ENCODE results near the gene OR52N5.

OR52N5 gene

GRCh38 chr11:5783255-5783654, at the start of gene OR52N5:
OR52N5 (minus strand) TSS chr11:5783355; CDS start chr11:5778634, 4,721 bp downstream.
- in situ Hi-C loops (cut with MboI; ENCODE audit: low sequenced_read_pairs): no loop called here

GRCh38 chr11:5831196-5831829, 48.2 kb upstream of the OR52N5 start:
- in situ Hi-C loops (cut with MboI; ENCODE audit: low sequenced_read_pairs): no loop called here

- in situ Hi-C loops (cut with MboI; ENCODE audit: low sequenced_read_pairs): no loop called here
These were observed 35.2 kb upstream of the OR52N5 start for GRCh38 chr11:5818245-5818886.

GRCh38 chr11:5815534-5815933, 32.4 kb upstream of the OR52N5 start:
- in situ Hi-C loops (cut with MboI; ENCODE audit: low sequenced_read_pairs): no loop called here

- in situ Hi-C loops (cut with MboI; ENCODE audit: low sequenced_read_pairs): no loop called here
These were observed 27.0 kb upstream of the OR52N5 start for GRCh38 chr11:5809905-5810795.

- in situ Hi-C loops (cut with MboI; ENCODE audit: low sequenced_read_pairs): no loop called here
These were observed 26.0 kb upstream of the OR52N5 start for GRCh38 chr11:5809122-5809519.

- in situ Hi-C loops (cut with MboI; ENCODE audit: low sequenced_read_pairs): no loop called here
These were observed 25.5 kb upstream of the OR52N5 start, which contains the start of gene OR52N2 for GRCh38 chr11:5808500-5809121. OR52N2 (plus strand) TSS chr11:5808924; CDS start chr11:5820336, 11,412 bp downstream.

- in situ Hi-C loops (cut with MboI; ENCODE audit: low sequenced_read_pairs): no loop called here
These were observed 24.4 kb upstream of the OR52N5 start for GRCh38 chr11:5807580-5807979.

GRCh38 chr11:5803982-5804381, 20.8 kb upstream of the OR52N5 start:
- in situ Hi-C loops (cut with MboI; ENCODE audit: low sequenced_read_pairs): no loop called here

GRCh38 chr11:5796541-5796940, 13.4 kb upstream of the OR52N5 start:
- in situ Hi-C loops (cut with MboI; ENCODE audit: low sequenced_read_pairs): no loop called here

- in situ Hi-C loops (cut with MboI; ENCODE audit: low sequenced_read_pairs): no loop called here
These were observed 8.0 kb upstream of the OR52N5 start, which contains the start of gene OR52N1 for GRCh38 chr11:5791165-5791564. OR52N1 (minus strand) TSS chr11:5791265; CDS start chr11:5788816, 2,449 bp downstream.

- in situ Hi-C loops (cut with MboI; ENCODE audit: low sequenced_read_pairs): no loop called here
These were observed 16.1 kb downstream of the OR52N5 start for GRCh38 chr11:5767056-5767455.

- in situ Hi-C loops (cut with MboI; ENCODE audit: low sequenced_read_pairs): no loop called here
These were observed 29.2 kb downstream of the OR52N5 start, which contains the start of gene OR52N4 for GRCh38 chr11:5753943-5754342. OR52N4 (plus strand) TSS chr11:5754243; CDS start chr11:5754741, 498 bp downstream.

GRCh38 chr11:5749836-5750235, 33.3 kb downstream of the OR52N5 start:
- in situ Hi-C loops (cut with MboI; ENCODE audit: low sequenced_read_pairs): no loop called here

- in situ Hi-C loops (cut with MboI; ENCODE audit: low sequenced_read_pairs): no loop called here
These were observed 36.5 kb downstream of the OR52N5 start for GRCh38 chr11:5746614-5747013.

GRCh38 chr11:5738431-5738830, 44.7 kb downstream of the OR52N5 start:
- in situ Hi-C loops (cut with MboI; ENCODE audit: low sequenced_read_pairs): no loop called here

- in situ Hi-C loops (cut with MboI; ENCODE audit: low sequenced_read_pairs): no loop called here
These were observed 45.3 kb downstream of the OR52N5 start for GRCh38 chr11:5737670-5738392.

- in situ Hi-C loops (cut with MboI; ENCODE audit: low sequenced_read_pairs): no loop called here
These were observed 46.1 kb downstream of the OR52N5 start for GRCh38 chr11:5737091-5737490.

GRCh38 chr11:5736396-5736795, 46.8 kb downstream of the OR52N5 start, which contains the start of gene OR56B1:
OR56B1 (plus strand) TSS chr11:5736448; CDS start chr11:5736517, 69 bp downstream.
- in situ Hi-C loops (cut with MboI; ENCODE audit: low sequenced_read_pairs): no loop called here

- in situ Hi-C loops (cut with MboI; ENCODE audit: low sequenced_read_pairs): no loop called here
These were observed 55.5 kb downstream of the OR52N5 start for GRCh38 chr11:5727691-5728090.

All from HL-60/S4 treated with retinoic acid at 250 ng/mL for 4 days and 3 days (cell line).